ENCODE measurements around the gene DENND4C.

DENND4C gene

GRCh38 chr9:19203058-19203457 is 27.4 kb upstream of the DENND4C start:
- ATAC-seq, result no peak
- H3K4me1 Mint-ChIP-seq, result no peaks in the 10 kb centered on the region
- no peak overlapping the region for H3K27ac Mint-ChIP-seq
- H3K36me3 Mint-ChIP-seq, result no peaks in the 10 kb centered on the region
- H3K27me3 Mint-ChIP-seq, result no peaks in the 10 kb centered on the region
- H3K4me3 Mint-ChIP-seq, result no peak overlapping the region
- no peaks in the 10 kb centered on the region for H3K9me3 Mint-ChIP-seq

- Mint-ChIP-seq H3K4me1 (no peaks in the 10 kb centered on the region), H3K4me3 (no peak overlapping the region), H3K36me3 (no peaks in the 10 kb centered on the region), H3K27me3 (no peaks in the 10 kb centered on the region), H3K27ac (no peak overlapping the region), H3K9me3 (no peaks in the 10 kb centered on the region)
- no peak for ATAC-seq
Observed at GRCh38 chr9:19208653-19209052, 21.8 kb upstream of the DENND4C start.

- no peaks in the 10 kb centered on the region for H3K27me3 Mint-ChIP-seq
- no peak for ATAC-seq
- no peak overlapping the region for H3K4me3 Mint-ChIP-seq
- H3K27ac Mint-ChIP-seq, result no peak overlapping the region
- H3K4me1 Mint-ChIP-seq, result no peaks in the 10 kb centered on the region
- H3K9me3 Mint-ChIP-seq, result no peaks in the 10 kb centered on the region
- H3K36me3 Mint-ChIP-seq, result no peaks in the 10 kb centered on the region
Observed at GRCh38 chr9:19209188-19209587, 21.3 kb upstream of the DENND4C start.

GRCh38 chr9:19213823-19214222 is 16.7 kb upstream of the DENND4C start:
- no peaks in the 10 kb centered on the region for H3K27me3 Mint-ChIP-seq
- ATAC-seq, result no peak
- no peak overlapping the region for H3K27ac Mint-ChIP-seq
- H3K9me3 Mint-ChIP-seq, result no peaks in the 10 kb centered on the region
- no peaks in the 10 kb centered on the region for H3K36me3 Mint-ChIP-seq
- H3K4me1 Mint-ChIP-seq, result no peaks in the 10 kb centered on the region
- no peak overlapping the region for H3K4me3 Mint-ChIP-seq

- ATAC-seq, result no peak
Observed at GRCh38 chr9:19216466-19216865, 14.0 kb upstream of the DENND4C start.

GRCh38 chr9:19221326-19221725 is 9.2 kb upstream of the DENND4C start:
- no peaks in the 10 kb centered on the region for H3K27me3 Mint-ChIP-seq
- peaks cover 3% of the 10 kb centered on the region for H3K9me3 Mint-ChIP-seq
- ATAC-seq, result no peak
- H3K36me3 Mint-ChIP-seq, result no peaks in the 10 kb centered on the region
- H3K27ac Mint-ChIP-seq, result no peak overlapping the region
- no peaks in the 10 kb centered on the region for H3K4me1 Mint-ChIP-seq
- no peak overlapping the region for H3K4me3 Mint-ChIP-seq

More at GRCh38 chr9:19216466-19216865, 14.0 kb upstream of the DENND4C start:
- H3K36me3 Mint-ChIP-seq, result no peaks in the 10 kb centered on the region
- no peak overlapping the region for H3K27ac Mint-ChIP-seq
- peaks cover 3% of the 10 kb centered on the region for H3K9me3 Mint-ChIP-seq
- no peak overlapping the region for H3K4me3 Mint-ChIP-seq
- H3K27me3 Mint-ChIP-seq, result no peaks in the 10 kb centered on the region
- H3K4me1 Mint-ChIP-seq, result no peaks in the 10 kb centered on the region

GRCh38 chr9:19223724-19224123 is 6.8 kb upstream of the DENND4C start:
- Mint-ChIP-seq H3K4me3 (no peak overlapping the region), H3K27me3 (no peaks in the 10 kb centered on the region), H3K27ac (no peak overlapping the region), H3K36me3 (no peaks in the 10 kb centered on the region), H3K9me3 (peaks cover 3% of the 10 kb centered on the region), H3K4me1 (no peaks in the 10 kb centered on the region)
- no peak for ATAC-seq

GRCh38 chr9:19224563-19224962 is 5.9 kb upstream of the DENND4C start:
- no peak overlapping the region for H3K27ac Mint-ChIP-seq
- ATAC-seq, result no peak
- H3K9me3 Mint-ChIP-seq, result no peaks in the 10 kb centered on the region
- no peaks in the 10 kb centered on the region for H3K36me3 Mint-ChIP-seq
- no peak overlapping the region for H3K4me3 Mint-ChIP-seq
- no peaks in the 10 kb centered on the region for H3K27me3 Mint-ChIP-seq
- peaks cover under 1% of the 10 kb centered on the region for H3K4me1 Mint-ChIP-seq

- H3K27me3 Mint-ChIP-seq, result no peaks in the 10 kb centered on the region
- H3K4me1 Mint-ChIP-seq, result peaks cover 12% of the 10 kb centered on the region
- ATAC-seq, result peak; percentile 83
- no peaks in the 10 kb centered on the region for H3K36me3 Mint-ChIP-seq
- H3K9me3 Mint-ChIP-seq, result no peaks in the 10 kb centered on the region
- H3K4me3 Mint-ChIP-seq, result no peak overlapping the region
- no peak overlapping the region for H3K27ac Mint-ChIP-seq
Observed at GRCh38 chr9:19229595-19230354, 718 bp upstream of the DENND4C start.

GRCh38 chr9:19231126-19231903 is 822 bp downstream of the DENND4C start:
- H3K4me3 Mint-ChIP-seq, result no peak overlapping the region
- H3K27ac Mint-ChIP-seq, result no peak overlapping the region
- peak; percentile 42 for ATAC-seq
- H3K27me3 Mint-ChIP-seq, result no peaks in the 10 kb centered on the region
- no peaks in the 10 kb centered on the region for H3K9me3 Mint-ChIP-seq
- peaks cover 18% of the 10 kb centered on the region for H3K4me1 Mint-ChIP-seq
- peaks cover 3% of the 10 kb centered on the region for H3K36me3 Mint-ChIP-seq

- ATAC-seq, result no peak
- Mint-ChIP-seq H3K4me3 (no peak overlapping the region), H3K27ac (no peak overlapping the region), H3K27me3 (no peaks in the 10 kb centered on the region), H3K4me1 (peaks cover 25% of the 10 kb centered on the region), H3K9me3 (no peaks in the 10 kb centered on the region), H3K36me3 (peaks cover 6% of the 10 kb centered on the region)
Observed at GRCh38 chr9:19231904-19232822, 1.7 kb downstream of the DENND4C start.

- no peak overlapping the region for H3K27ac Mint-ChIP-seq
- H3K36me3 Mint-ChIP-seq, result peaks cover 6% of the 10 kb centered on the region
- H3K4me1 Mint-ChIP-seq, result peaks cover 25% of the 10 kb centered on the region
- ATAC-seq, result no peak
- no peak overlapping the region for H3K4me3 Mint-ChIP-seq
- no peaks in the 10 kb centered on the region for H3K27me3 Mint-ChIP-seq
- H3K9me3 Mint-ChIP-seq, result no peaks in the 10 kb centered on the region
Observed at GRCh38 chr9:19232823-19233194, 2.3 kb downstream of the DENND4C start.

GRCh38 chr9:19233344-19233743 is 2.9 kb downstream of the DENND4C start:
- no peak overlapping the region for H3K4me3 Mint-ChIP-seq
- H3K9me3 Mint-ChIP-seq, result no peaks in the 10 kb centered on the region
- no peak overlapping the region for H3K27ac Mint-ChIP-seq
- peaks cover 25% of the 10 kb centered on the region for H3K4me1 Mint-ChIP-seq
- H3K36me3 Mint-ChIP-seq, result peaks cover 6% of the 10 kb centered on the region
- H3K27me3 Mint-ChIP-seq, result no peaks in the 10 kb centered on the region
- no peak for ATAC-seq

GRCh38 chr9:19239955-19240354 is 9.5 kb downstream of the DENND4C start:
- no peak overlapping the region for H3K27ac Mint-ChIP-seq
- no peak overlapping the region for H3K4me3 Mint-ChIP-seq
- no peaks in the 10 kb centered on the region for H3K9me3 Mint-ChIP-seq
- ATAC-seq, result no peak
- H3K4me1 Mint-ChIP-seq, result peaks cover 36% of the 10 kb centered on the region
- peaks cover 21% of the 10 kb centered on the region for H3K36me3 Mint-ChIP-seq
- H3K27me3 Mint-ChIP-seq, result no peaks in the 10 kb centered on the region

GRCh38 chr9:19241728-19242127 is 11.2 kb downstream of the DENND4C start:
- Mint-ChIP-seq H3K4me3 (no peak overlapping the region), H3K9me3 (no peaks in the 10 kb centered on the region), H3K27me3 (no peaks in the 10 kb centered on the region), H3K27ac (no peak overlapping the region), H3K4me1 (peaks cover 41% of the 10 kb centered on the region), H3K36me3 (peaks cover 25% of the 10 kb centered on the region)
- no peak for ATAC-seq

All from stimulated activated memory B cell treated with anti-CD40 and anti-IgM and Interleukin-4, amounts not matched to agents 10 μg/mL and 1 μg/mL and 100 μg/mL, for 72 hours (primary cell).